ENCODE measurements around the gene USP36.
"Not testable (repeated sequence)": the region's sequence is repeated elsewhere in the genome, so short reads cannot be mapped to it uniquely, and the experiment has no call there.

USP36 gene

DNA sequence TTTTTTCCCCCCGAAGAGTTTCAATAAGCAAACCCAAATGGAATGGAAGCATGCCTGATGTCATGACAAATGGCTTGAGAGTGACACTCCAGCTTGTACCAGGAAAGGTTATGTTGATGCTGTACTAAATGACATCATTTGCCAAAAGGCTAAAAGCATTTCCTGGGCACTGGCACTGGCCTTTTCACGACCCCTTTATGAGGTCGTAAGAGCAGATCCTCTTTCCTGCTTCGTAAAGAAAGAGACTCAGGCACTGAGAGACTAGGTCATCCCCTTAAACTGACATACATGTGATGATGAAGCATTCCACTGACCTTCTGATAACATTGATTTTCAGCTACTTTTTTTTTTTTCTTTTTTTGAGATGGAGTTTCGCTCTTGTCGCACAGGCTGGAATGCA, 31.9 kb upstream of the USP36 start:
- DNase-seq (ENCODE audit: low read depth): no peak

DNA sequence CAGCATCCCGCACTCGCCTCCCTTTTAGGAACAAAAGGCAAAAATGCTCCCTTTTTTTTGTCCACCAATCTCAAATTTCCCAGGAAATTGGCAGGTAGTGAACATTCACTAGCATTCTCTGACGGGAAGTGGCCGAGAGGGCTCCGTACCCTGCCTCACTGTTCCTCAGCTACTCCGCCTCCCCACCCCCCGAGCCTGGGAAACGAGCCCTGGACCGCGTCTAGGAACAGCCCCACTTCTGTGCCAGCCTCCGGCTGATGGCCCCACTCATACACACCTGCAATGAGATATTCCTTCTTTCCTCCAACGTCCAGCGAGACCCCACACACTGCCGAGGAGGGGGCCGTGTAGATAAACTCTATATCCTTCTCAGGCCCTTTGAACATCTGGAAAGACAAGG, 30.0 kb upstream of the USP36 start:
- DNase-seq (ENCODE audit: low read depth): no peak

DNA sequence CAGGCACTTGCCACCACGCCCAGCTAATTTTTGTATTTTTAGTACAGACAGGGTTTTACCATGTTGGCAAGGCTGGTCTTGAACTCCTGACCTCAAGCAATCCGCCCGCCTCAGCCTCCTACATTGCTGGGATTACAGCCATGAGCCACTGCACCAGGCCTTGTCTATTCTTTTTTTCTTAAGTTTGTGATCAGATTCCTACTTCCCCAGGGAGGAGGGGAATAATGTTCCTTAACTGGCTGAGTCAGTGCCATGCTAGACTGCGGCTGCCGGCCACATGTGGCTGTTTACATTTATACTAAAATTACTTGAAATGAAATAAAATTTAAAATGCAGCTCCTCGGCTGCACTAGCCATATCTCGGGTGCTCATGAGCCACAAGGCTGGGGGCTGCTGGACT, 27.8 kb upstream of the USP36 start:
- no peak for DNase-seq (ENCODE audit: low read depth)

DNA sequence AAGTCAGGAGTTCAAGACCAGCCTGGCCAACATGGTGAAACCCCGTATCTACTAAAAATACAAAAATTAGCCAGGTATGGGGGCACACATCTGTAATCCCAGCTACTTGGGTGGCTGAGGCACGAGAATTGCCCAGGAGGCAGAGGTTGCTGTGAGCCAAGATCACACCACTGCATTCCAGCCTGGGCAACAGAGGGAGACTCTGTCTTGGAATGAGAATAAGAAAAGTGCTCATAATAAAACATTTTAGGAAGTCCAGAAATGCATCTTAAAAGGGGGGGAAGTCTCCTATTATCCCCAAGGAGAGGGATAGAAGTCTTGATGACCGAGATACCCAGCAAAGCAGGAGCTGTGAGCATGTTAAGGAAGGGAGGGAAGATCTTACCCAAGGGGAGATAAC, 26.4 kb upstream of the USP36 start:
- not testable (repeated sequence) for DNase-seq (ENCODE audit: low read depth)

DNA sequence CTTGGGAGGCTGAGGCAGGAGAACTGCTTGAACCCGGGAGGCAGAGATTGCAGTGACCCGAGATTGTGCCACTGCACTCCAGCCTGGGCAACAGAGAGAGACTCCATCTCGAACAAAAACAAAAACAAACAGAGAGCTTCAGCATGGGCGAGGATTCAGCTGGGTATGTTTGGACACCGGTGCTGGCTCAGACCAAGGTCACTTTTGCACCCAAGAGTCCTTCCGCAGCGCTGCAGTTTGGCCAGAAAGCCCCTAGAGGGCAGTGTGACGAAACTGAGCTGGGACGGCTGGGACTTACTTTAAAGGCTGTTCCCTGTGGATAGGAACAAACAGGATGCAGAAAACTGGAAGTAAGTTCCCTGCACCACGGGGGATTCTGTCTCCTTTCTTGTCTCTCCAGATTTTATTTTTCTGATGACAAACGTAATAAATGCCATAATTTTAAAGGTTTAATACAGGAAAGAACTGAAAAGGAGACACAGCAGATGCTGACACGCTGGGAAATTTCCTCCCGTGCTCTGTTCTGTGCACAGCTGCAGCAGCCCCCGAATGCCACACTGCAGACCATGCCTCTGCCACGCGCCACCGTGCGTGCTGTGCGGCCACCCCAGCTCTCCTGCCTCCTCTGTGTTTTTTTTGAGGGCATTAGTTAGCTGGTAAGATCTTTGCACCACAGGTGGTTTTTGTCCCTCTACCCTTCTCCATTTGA, 25.2 kb upstream of the USP36 start:
- peak; percentile 44 for DNase-seq (ENCODE audit: low read depth)

DNA sequence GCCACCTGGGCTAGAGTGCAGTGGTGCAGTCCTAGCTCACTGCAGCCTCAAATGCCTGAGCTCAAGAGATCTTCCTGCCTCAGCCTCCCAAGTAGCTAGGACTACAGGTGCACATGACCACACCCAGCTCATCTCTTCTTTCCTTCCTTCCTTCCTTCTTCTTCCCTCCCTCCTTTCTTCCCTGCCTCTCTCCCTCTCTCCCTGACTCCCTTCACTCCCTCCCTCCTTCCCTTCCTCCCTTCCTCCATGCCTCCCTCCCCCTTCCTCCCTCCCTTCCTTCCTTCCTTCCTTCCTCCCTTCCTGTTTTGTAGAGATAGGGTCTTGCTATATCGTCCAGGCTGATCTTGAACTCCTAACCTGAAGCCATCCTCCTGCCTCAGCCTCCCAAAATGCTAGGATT, 23.5 kb upstream of the USP36 start:
- DNase-seq (ENCODE audit: low read depth): no peak

DNA sequence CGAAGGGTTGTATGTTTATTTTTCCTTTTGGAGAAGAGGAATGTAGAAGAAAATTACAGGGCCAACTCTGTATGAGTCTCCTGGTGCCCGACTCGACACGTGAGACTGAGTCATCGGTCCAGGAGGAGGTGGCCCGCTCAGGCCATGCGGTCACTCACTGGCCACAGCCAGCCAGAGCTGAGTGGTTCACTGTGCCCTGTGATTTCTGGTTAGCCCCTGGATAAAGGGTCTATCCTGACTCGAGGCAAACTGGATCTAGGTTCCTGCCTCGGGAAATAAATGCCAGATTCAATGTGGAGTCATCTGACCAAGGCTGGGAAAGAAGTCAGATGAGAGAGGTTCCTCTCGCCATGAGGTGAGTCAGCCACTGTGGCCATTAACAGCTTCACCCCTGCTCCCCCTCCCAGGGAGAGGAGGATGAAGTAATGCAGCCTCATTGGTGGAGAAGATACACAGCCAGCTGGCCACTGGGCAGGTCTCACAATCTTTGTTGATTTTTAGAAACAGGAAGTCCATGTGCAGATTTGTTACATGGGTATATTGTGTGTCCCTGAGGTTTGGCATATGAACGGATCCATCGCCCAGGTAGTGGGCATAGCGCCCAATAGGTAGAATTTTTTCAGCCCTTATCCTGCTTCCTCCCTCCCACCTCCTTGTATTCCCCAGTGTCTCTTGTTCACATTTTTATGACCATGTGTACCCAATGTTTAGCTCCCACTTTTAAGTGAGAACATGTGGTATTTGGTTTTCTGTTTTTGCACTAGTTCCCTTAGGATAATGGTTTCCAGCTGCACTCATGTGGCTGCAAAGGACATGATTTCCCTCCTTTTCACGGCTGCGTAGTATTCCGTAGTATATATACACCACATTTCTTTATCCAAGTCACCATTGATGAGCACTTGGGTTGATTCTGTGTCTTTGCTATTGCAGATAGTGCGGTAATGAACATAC, 21.7 kb upstream of the USP36 start:
- DNase-seq (ENCODE audit: low read depth): no peak

DNA sequence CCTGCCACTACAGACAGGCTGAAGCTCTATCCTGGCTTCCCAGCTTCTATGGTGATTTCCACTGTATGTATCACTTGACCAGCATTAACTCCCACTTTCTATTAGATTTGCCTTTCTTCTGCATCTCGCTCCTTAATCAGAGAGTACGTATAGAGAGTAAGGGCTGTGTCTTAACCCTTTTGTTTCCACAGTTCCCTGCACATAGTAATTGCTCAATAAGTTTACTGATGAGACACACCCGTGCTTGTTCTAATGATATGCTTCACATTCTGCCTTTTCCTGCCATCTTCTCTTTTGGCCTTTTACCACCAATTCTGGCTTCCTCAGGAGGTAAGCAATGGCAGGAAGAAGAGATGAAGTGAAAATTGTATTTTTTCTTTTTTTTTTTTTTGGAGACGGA, 20.6 kb upstream of the USP36 start:
- DNase-seq (ENCODE audit: low read depth): no peak

DNA sequence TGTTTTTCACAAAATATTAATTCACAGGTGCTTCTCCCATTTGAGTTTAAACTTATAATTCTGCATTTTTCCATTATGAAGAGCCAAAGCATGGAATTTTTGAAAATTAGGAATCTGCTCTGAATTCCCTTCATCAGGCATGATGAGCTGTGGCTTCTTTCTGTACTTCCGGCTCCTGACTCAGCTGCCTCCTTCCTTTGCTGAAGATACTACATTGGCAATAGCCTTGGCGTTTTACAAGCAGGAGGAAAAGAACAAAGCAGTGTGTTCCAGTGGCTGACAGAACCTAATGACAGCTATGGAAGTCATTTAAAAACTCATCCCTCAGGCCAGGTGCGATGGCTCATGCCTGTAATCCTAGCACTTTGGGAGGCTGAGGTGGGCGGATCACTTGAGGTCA, 18.4 kb upstream of the USP36 start:
- no peak for DNase-seq (ENCODE audit: low read depth)

DNA sequence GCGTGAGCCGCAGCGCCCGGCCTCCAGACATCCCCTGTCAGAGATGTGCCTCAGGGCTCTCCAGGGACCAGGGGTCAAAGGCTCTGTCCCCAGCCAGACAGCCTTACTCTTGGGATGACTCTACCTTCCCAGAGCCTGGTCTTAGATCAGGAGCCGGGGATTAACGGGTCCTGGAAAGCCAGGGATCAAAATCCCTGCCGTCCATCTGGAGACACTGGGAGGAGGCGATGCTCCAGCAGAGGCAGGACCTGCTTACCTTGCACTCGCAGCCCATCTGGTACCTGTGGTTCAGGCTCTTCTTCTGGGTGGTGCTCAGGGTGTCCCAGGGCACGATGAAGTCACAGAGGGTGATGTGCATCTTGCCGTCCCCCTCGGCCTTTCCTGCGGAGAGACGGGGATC, 16.7 kb upstream of the USP36 start:
- DNase-seq (ENCODE audit: low read depth): no peak

DNA sequence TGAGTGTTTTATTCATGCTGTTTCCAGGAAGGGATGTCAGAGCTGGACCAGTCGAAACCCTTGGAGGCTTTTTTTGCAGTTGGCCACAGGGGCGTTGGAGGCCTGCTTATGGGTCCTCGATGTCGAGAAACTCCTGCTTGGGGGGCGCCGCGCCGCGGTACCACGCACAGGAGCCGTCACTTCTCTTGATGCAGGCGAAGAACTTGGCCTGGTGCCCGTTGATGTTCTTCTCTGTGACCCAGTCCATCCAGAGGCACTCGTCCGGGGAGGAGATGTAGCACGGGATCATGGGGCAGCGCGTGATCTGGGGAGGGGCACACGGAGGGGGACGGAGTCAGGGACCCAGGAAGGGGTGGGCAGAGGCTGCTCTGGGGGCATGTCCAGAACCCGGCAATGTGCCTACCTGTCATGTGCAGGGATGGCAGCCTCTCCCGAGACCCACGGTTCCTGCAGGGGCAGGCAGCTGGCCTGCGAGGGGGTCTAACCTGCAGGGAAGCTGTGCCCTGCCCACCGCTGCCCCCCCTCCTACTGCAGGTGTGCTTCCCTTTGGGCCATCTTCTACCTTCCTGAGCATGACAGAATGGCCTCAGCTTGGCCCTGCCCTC, 15.0 kb upstream of the USP36 start:
- no peak for DNase-seq (ENCODE audit: low read depth)

DNA sequence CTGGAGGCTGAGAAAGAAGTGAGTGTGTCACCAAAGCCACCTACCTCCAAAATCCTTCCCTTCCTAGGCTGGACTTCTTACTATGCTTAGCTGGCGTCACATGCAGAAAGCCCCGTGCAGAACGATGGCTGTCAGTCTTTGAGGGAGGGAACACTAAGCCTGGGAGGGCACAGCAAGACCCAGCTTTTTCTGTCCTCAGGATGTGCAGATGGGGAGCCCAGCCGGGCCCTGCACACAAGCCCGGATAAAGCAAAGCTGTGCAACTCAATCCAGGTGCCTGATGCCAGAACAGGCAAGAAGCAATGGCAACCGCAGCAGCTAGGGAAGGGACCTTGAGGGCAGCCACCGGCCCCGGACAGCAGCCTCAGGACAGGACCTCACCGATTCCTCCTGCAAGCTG, 13.9 kb upstream of the USP36 start:
- no peak for DNase-seq (ENCODE audit: low read depth)

DNA sequence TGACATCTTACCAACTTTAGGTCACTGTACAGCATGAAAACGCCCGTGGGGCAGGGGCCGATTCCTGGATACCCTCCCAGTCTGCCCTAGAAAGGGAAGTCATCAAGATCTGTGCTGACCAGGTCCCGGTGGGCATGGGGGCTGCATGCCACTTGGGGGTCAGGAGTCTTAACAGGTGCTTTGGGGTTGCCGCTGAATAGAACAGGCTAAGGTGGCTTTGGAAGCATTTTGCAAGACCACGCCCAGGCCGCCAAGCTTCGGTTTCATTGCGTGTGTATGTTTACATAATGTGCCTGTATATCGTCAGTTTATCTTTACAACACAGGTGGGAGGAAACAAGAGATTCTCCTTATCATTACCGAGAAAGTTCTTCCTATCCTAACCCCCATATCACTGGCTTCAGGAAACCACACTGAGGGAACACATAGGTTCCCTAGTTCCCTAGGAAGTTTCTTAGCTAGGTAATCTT, 13.3 kb upstream of the USP36 start:
- DNase-seq (ENCODE audit: low read depth): no peak

DNA sequence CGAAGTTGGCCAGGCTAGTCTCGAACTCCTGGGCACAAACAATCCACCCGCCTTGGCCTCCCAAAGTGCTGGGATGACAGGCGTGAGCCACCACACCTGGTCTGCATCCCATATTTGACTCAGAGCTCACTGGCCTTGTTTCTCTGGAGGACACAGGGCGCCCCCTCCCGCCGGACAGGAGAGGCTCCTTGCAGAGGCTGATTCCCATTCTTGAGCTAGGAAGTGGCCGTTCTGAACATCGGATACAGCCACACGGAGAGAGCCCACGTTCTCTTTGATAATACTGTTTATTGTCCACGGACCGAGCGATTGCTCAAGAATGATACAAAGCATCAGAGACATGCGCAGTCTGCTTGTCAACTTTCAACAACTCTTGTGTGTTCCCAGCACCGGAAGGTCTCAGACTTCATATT, 12.1 kb upstream of the USP36 start:
- DNase-seq (ENCODE audit: low read depth): no peak

DNA sequence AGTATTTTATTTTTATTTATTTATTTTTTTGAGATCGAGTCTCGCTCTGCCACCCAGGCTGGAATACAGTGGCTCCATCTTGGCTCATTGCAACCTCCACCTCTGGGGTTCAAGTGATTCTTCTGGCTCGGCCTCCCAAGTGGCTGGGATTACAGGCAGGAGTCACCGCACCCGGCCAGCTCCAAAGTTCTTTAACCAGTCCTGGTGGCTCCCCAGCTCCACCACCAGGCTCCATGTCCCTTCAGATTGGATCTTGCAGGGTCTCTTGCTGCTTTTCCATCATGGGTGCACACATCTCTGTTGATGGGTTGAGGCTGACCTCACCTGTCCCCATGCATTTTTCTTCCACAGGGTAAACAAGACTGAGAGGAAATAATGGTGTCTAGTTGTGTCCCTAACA, 8.4 kb upstream of the USP36 start:
- no peak for DNase-seq (ENCODE audit: low read depth)

DNA sequence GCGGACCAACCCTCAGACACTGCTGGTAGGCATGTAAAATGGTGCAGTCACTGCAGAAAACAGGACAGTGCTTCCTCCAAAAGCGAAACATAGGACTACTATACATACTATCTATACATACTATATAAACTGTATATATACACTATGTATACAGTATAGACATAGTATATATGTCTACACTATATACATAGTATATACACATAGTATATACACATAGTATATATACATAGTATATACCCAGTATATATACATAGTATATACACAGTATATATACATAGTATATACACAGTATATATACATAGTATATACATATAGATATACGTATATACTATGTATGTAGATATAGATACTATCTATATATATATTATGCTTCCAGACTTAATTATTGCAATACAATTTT, 6.4 kb upstream of the USP36 start:
- no peak for DNase-seq (ENCODE audit: low read depth)

DNA sequence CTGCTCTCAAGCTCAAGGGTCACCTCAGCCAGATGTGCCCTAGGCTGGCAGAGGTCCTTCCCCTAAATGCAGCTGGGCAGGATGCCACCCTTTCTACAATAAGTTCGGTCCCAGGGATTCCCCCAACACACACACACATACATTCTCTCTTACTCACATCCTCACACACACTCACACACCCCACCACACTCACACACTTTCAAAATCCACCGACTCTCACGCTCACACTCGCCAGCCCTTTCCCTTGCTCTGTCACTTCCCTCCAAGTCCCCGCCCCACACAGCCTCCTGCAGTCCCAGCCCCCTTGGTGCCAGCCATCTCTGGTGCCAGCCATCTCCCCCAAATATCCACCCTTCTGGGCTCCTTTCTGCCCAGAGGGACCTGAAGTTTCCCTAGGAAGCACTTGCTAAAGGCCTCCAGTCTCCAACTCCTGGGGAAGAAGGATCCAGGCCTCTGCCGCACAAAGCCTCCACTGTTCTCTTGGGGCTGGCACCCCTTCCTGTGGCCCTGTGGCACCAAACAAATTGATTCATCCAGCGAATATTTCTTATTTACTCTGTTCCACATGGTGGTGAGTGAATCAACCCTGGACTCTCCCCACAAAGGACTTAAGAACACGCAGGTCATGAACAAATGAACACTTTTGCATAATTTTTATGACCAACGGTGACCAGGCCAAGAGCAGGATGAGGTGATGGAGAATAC, 3.8 kb upstream of the USP36 start:
- DNase-seq (ENCODE audit: low read depth): no peak

DNA sequence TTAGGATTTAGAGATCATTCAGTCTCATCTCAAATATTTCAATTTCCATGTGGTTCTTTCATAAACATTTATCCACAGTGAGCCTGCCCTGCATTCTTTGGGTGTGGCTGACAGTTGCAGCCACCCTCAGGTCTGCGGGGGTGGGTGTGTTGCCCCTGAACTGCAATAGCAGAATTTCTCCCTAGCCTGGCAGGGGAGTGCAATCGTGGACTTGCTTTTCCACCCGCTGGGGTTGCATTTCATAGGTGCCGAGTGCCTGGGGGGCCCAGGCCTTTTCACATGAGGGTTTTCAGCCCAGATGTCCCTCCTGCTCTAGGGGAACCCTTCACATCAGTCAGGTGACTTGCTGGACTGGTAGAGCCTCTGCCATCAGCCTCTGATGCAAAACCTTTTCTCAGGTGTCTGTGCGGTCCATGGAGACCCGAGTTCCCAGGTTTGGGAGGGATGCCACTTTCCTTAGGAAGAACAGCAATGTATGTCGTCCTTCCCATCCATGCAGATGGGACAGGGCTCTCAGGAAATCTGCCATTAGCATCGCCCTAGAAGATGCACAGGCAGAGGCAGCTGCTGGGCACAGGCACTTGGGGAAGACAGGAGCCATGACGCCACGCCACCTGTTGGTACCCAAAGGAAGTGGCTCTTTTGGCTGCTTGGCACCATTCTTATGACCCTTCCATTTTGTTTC, 2.4 kb upstream of the USP36 start:
- peak; percentile 37 for DNase-seq (ENCODE audit: low read depth)

DNA sequence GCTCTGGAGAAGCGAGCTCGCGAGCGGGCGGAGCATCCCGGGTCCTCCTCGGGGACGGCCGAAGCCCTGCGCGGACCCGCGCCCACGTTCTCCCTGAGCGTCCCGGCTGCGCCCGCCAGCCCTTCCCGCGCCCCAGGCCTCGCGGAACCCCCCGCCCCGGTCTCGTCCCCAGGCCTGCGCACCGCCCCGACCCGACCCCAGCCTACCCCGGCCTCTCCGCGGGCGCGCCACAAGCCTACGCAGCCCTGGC, 159 bp downstream of the USP36 start:
- no peak for DNase-seq (ENCODE audit: low read depth)

DNA sequence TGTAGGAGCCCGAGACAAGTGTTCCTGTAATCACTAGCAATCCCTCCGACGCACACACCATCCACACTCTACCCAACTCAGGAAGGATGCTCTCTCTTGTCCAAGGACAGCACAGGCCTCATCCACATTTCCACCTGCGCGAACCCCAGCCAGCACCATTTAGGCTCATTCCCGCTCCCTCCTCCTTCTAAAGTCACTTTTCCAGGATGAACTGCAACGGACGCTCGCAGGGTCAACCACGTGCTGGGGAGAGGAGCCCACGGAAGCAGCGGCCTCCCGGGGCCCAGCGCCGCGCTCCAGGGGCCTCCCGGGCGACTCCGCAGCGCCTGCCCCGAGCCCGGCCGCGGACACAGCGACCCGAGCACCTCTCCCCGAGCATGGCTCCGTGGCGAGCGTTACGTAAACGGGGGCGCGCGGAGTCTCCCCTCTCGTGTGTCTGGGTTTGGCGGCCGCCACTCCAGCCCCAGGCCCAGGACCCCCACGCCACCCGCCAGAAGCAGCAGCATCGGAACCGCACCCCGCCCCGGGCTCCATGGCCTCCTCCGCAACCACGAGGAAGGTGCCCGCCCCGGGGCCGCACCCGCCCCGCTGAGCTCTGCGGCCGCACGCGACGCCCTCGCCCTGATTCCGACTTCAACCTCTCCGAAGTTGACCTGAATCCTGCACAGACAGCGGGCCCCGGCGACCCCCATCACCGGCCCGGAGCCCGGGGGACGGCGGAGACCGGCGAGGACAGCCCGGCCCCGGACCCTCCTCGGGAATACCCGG, 668 bp downstream of the USP36 start:
- peak; percentile 38 for DNase-seq (ENCODE audit: low read depth)

DNA sequence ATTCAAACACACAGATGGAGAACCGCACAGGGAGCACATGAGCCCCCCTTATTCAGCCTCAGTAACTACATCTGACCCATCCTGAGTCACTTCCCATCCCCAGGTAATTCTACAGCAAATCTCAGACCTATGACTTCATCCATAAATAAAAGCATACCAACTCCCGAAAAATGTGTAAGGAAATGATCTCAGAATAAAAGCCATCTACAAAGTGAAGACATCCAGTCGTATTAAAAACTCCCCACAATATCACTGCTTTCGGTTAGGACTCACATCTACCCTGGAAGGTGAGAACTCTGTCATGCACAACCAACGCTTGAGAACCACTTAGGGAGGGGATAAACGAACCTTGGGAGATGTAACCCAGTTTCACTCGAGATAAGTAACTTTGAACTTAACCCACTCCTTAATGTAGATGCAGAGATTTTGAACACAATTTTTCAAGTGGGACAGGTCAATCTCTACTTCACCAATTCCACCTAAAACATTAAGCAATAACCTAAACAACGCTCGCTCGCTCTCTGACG, 1.3 kb downstream of the USP36 start:
- DNase-seq (ENCODE audit: low read depth): no peak

All from activated gamma-delta T cell treated with anti-CD3 and anti-CD28 coated beads, Interleukin-2, amount 50 U/mL, for 16 hours (primary cell).